HCT116 (cell line): ENCODE measurements around the gene TSPAN5.

Experiments used
- CEBPB ChIP-seq: IDR thresholded peaks from 2 replicates; pipeline ENCODE4 v1.6.1; 2012; ENCODE audit warnings: low read depth
- CTCF ChIP-seq, 3 experiments: fragments of 200-600 bp in 1 of 3; sonication (generic) in 1 of 3; IDR thresholded peaks in 2 of 3; conservative IDR thresholded peaks in 1 of 3; 2 replicates each; pipeline ENCODE4 v1.5.1; 2012 to 2017; ENCODE audit warnings: low read depth in 2 of 3, low read length in 2 of 3, antibody characterized with exemption in 1 of 3, borderline replicate concordance in 1 of 3, control low read depth in 1 of 3, mild to moderate bottlenecking in 1 of 3, mixed read lengths in 1 of 3, mixed run types in 1 of 3, moderate library complexity in 1 of 3; ENCODE audit not compliant: insufficient read depth in 1 of 3
- EZH2 ChIP-seq: fragments of 200-600 bp; sonication (generic); IDR thresholded peaks from 2 replicates; pipeline ENCODE4 v1.6.1; 2017; ENCODE audit warnings: antibody characterized with exemption, mixed run types
- MAX ChIP-seq: IDR thresholded peaks from 2 replicates; pipeline ENCODE4 v1.6.1; 2012
- POLR2A ChIP-seq: IDR thresholded peaks from 2 replicates; pipeline ENCODE4 v1.7.0; 2011; ENCODE audit warnings: borderline replicate concordance; ENCODE audit not compliant: insufficient read depth, insufficient read length; ENCODE audit errors: extremely low read depth
- SIN3A ChIP-seq: IDR thresholded peaks from 2 replicates; pipeline ENCODE4 v1.6.1; 2012; ENCODE audit warnings: low read depth
- SRF ChIP-seq: IDR thresholded peaks from 2 replicates; pipeline ENCODE4 v1.6.1; 2012; ENCODE audit warnings: low read depth
- TF ChIP-seq, protein P1 (sequence below): IDR thresholded peaks from 2 replicates; pipeline ENCODE4 v1.6.1; 2012

DNA sequence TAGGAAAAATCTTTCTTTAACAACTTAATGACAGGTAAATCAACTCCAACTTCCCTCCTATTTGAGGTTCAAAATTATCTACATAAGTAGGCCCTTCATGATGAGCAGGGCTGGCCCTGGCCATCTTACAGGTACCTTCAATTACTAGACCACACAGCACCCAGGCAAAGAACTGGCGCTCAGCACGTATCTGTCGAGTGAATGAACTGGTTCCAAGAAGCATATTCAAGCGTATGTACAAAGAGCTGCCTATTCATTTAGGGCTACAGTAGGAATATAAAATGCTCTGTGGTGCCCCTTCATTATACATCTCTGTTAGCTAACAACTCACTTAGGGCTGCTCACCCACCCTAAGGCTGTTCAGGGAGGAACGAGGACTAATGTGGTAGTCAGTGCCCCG lies 48.0 kb downstream of the TSPAN5 start:
- TF ChIP-seq CTCF (IDR thresholded peaks at IDR 0.05 in 2 of 3, conservative IDR thresholded peaks at IDR 0.05 in 1 of 3; ENCODE audit: borderline replicate concordance in 1 of 3, insufficient read depth in 1 of 3, low read depth in 2 of 3, low read length in 2 of 3) (no peak), POLR2A (no peak), SIN3A (no peak), CEBPB (no peak), EZH2 (no peak), MAX (no peak), SRF (no peak)
- TF ChIP-seq, protein P1, sequence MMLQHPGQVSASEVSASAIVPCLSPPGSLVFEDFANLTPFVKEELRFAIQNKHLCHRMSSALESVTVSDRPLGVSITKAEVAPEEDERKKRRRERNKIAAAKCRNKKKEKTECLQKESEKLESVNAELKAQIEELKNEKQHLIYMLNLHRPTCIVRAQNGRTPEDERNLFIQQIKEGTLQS = no peak
